ENCODE results near the gene MMS19.

DNA sequence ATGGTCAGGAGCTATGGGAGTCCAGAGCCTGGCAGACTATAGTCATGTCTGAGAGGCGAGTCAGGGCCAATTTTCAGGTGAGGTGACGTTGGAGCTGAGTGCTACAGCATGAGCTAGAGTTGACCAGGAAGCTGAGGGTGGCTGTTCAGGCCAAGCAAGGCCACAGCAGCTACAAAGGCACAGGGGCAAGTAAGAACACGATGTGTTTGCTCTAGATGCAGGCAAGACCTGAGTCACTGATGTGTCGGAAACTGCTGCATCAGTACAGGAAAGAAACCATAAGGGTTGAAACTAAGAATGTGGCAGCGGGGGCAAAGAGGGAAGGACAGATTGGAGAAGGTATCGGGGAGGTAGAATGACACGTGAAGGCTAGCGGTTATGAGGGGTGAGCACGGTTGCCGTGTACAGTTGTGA is 85.3 kb downstream of the MMS19 start:
- TF ChIP-seq, protein P1, sequence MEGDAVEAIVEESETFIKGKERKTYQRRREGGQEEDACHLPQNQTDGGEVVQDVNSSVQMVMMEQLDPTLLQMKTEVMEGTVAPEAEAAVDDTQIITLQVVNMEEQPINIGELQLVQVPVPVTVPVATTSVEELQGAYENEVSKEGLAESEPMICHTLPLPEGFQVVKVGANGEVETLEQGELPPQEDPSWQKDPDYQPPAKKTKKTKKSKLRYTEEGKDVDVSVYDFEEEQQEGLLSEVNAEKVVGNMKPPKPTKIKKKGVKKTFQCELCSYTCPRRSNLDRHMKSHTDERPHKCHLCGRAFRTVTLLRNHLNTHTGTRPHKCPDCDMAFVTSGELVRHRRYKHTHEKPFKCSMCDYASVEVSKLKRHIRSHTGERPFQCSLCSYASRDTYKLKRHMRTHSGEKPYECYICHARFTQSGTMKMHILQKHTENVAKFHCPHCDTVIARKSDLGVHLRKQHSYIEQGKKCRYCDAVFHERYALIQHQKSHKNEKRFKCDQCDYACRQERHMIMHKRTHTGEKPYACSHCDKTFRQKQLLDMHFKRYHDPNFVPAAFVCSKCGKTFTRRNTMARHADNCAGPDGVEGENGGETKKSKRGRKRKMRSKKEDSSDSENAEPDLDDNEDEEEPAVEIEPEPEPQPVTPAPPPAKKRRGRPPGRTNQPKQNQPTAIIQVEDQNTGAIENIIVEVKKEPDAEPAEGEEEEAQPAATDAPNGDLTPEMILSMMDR (IDR thresholded peaks at IDR 0.05): no peak
- no peak for TF ChIP-seq POLR2A (IDR thresholded peaks at IDR 0.05)

Data from thyroid gland (tissue), 4 donors.